HUES6 (cell line): Measurements from ENCODE around the gene STMND1.
"Not testable (repeated sequence)": the region's sequence is repeated elsewhere in the genome, so short reads cannot be mapped to it uniquely, and the experiment has no call there.

Experiments
- H3K27ac ChIP-seq: 2 replicates; pipeline ENCODE4 v1.7.0; 2013; ENCODE audit warnings: low read depth, mild to moderate bottlenecking, low read length, inconsistent platforms
- H3K27me3 ChIP-seq: 2 replicates; pipeline ENCODE4 v1.6.1; 2013; ENCODE audit warnings: low read length; ENCODE audit not compliant: control insufficient read depth, insufficient read depth
- H3K36me3 ChIP-seq: 2 replicates; pipeline ENCODE4 v1.6.1; 2013; ENCODE audit warnings: low read length; ENCODE audit not compliant: control insufficient read depth, insufficient read depth
- H3K4me1 ChIP-seq: 2 replicates; pipeline ENCODE4 v1.6.1; 2013; ENCODE audit warnings: low read length; ENCODE audit not compliant: control insufficient read depth, insufficient read depth
- H3K4me3 ChIP-seq: 2 replicates; pipeline ENCODE4 v1.5.1; 2013; ENCODE audit warnings: low read depth, low read length
- H3K9ac ChIP-seq: one replicate; pipeline ENCODE4 v1.6.1; 2013; ENCODE audit warnings: mild to moderate bottlenecking, low read length
- H3K9me3 ChIP-seq: 2 replicates; pipeline ENCODE4 v1.6.1; 2013; ENCODE audit warnings: low read depth, low read length; ENCODE audit not compliant: control insufficient read depth, insufficient read depth

The STMND1 gene

DNA sequence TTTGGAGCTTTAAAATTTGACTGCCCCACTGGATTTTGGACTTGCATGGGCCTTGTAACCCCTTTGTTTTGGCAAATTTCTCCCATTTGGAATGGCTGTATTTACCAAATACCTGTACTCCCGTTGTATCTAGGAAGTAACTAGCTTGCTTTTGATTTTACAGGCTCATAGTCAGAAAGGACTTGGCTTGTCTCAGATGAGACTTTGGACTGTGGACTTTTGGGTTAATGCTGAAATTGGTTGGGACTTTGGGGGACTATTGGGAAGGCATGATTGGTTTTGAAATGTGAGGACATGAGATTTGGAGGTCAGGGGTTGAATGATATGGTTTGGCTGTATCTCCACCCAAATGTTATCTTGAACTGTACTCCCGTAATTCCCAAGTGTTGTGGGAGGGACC is 31.4 kb upstream of the STMND1 start:
- not testable (repeated sequence) for H3K27me3 ChIP-seq, H3K36me3 ChIP-seq, H3K9ac ChIP-seq, H3K4me3 ChIP-seq, H3K27ac ChIP-seq, H3K4me1 ChIP-seq
- peaks cover 13% of the 10 kb centered on the region for H3K9me3 ChIP-seq

DNA sequence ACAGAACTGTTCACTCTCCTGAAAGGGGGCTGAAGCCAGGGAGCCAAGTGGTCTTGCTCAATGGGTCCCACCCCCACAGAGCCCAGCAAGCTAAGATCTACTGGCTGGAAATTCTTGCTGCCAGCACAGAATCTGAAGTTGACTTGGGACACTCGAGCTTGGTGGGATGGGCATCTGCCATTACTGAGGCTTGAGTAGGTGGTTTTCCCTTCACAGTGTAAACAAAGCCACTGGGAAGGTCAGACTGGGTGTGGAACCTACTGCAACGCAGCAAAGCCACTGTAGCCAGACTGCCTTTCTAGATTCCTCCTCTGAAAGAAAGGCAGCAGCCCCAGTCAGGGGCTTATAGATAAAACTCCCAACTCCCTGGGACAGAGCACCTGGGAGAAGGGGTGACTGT is 28.3 kb upstream of the STMND1 start:
- H3K9me3 ChIP-seq: peaks cover 13% of the 10 kb centered on the region
- not testable (repeated sequence) for H3K4me3 ChIP-seq, H3K4me1 ChIP-seq, H3K27me3 ChIP-seq, H3K27ac ChIP-seq, H3K36me3 ChIP-seq, H3K9ac ChIP-seq

DNA sequence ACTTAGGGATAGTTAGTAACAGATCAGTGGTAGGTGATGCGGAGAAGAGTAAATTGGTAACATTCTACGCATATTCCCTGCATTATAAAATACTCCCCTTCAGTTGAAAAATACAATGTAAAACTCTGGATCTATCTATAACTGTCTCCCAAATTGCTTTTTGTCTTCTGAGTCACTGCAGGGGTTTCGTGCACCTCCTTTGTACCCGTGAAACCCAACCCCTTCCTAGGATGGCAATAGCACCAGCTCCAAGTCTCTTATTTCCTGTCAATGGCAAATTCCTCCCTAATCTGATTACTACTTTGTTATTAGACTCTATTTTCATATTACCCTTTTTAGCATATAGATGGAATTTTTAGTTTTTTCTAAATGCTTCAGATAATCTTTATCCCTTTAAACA is 20.6 kb upstream of the STMND1 start:
- no peaks in the 10 kb centered on the region for H3K9me3 ChIP-seq
- no peaks in the 10 kb centered on the region for H3K27me3 ChIP-seq
- H3K4me1 ChIP-seq: no peaks in the 10 kb centered on the region
- no peak overlapping the region for H3K9ac ChIP-seq
- H3K36me3 ChIP-seq: no peaks in the 10 kb centered on the region
- no peak overlapping the region for H3K4me3 ChIP-seq
- H3K27ac ChIP-seq: no peak overlapping the region

DNA sequence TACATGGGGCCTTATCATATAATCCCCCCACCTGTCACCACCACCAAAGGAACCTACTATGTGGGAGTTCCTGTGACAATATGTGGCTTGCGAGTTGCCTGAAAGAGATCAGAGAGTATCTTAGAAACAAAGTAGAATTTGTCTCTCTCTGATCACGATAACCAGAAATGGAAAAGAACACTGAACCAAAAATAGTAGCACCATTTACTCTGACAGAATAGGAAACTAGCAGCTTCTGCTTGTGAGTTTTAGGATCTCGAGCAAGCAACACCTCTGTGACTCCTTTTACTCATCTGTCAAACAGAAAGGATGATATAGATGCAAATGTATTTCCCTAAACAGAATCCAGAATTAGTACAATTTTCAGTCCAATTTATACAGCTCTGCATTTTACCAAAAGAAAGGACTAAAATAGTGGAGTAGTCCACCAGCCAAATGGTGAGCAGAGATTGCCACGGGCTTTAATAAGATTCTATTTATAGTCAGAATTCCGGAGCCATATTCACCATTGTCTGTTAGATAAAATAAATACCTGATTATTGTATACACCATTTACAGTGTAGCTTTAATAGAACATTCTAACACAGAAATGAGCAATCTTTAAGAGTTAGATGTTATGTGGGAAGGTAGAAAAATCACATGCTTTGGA is 19.9 kb upstream of the STMND1 start:
- no peaks in the 10 kb centered on the region for H3K36me3 ChIP-seq
- no peak overlapping the region for H3K4me3 ChIP-seq
- no peak overlapping the region for H3K27ac ChIP-seq

DNA sequence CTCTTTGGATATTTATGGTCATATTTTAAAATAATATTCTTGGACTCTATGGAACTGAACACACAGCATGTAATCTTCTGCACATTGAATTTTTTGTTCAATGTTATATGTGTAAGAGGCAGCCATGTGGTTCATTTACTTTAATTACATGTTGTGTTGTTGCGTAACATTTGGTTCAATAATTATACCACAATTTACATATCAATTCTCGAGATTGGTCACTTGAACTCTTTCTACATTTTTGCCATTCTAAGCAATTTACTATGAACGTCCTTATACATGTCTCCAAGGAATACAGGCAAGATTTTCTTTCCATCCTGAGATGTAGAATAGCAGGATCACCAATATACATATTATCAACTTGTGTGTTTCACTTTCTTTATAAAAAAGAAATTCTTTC is 18.5 kb upstream of the STMND1 start:
- no peaks in the 10 kb centered on the region for H3K36me3 ChIP-seq
- no peak overlapping the region for H3K4me3 ChIP-seq
- H3K27ac ChIP-seq: no peak overlapping the region
- no peaks in the 10 kb centered on the region for H3K27me3 ChIP-seq
- H3K4me1 ChIP-seq: no peaks in the 10 kb centered on the region
- no peak overlapping the region for H3K9ac ChIP-seq
- no peaks in the 10 kb centered on the region for H3K9me3 ChIP-seq

More for the DNA sequence above, 19.9 kb upstream of the STMND1 start:
- H3K9ac ChIP-seq: no peak overlapping the region
- H3K4me1 ChIP-seq: no peaks in the 10 kb centered on the region
- no peaks in the 10 kb centered on the region for H3K9me3 ChIP-seq
- no peaks in the 10 kb centered on the region for H3K27me3 ChIP-seq

DNA sequence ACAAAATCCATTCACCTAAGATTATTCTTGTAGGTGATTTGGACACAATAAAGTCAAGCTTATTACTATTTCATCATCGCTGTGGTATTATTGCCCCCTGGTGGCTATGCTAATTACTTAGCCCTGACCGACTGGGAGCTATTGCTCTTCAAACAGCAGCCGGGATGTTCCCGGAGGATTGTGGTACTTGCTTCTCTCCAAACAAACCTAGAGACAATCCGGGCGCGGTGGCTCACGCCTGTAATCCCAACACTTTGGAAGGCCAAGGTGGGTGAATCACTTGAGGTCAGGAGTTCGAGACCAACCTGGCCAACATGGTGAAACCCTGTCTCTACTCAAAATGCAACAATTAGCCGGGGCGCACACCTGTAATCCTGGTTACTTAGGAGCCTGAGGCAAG is 15.4 kb upstream of the STMND1 start:
- Histone ChIP-seq H3K4me3 (no peak overlapping the region), H3K27ac (no peak overlapping the region), H3K4me1 (no peaks in the 10 kb centered on the region), H3K36me3 (no peaks in the 10 kb centered on the region), H3K9me3 (no peaks in the 10 kb centered on the region), H3K9ac (no peak overlapping the region), H3K27me3 (no peaks in the 10 kb centered on the region)

DNA sequence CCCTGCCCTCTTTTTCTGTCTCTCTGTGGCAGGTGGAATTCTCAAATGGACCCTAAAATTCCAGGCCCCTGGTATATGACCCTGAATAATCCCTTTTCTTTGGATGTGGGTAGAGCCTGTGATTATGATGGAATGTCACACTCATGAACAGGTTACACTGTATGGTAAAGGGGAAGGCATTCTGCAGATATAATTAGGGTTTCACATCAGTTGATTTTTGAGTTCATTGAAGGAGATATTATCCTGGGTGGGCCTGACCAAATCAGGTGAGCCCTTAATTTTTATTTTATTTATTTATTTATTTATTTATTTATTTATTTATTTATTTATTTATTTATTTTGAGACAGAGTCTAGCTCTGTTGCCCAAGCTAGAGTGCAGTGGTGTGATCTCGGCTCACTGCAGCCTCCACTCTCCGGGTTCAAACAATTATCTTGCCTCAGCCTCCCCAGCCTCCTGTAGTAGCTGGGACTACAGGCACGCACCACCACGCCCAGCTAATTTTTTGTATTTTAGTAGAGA is 13.7 kb upstream of the STMND1 start:
- Histone ChIP-seq H3K27me3 (no peaks in the 10 kb centered on the region), H3K4me3 (no peak overlapping the region), H3K4me1 (no peaks in the 10 kb centered on the region), H3K9ac (no peak overlapping the region), H3K36me3 (no peaks in the 10 kb centered on the region), H3K9me3 (no peaks in the 10 kb centered on the region), H3K27ac (no peak overlapping the region)

DNA sequence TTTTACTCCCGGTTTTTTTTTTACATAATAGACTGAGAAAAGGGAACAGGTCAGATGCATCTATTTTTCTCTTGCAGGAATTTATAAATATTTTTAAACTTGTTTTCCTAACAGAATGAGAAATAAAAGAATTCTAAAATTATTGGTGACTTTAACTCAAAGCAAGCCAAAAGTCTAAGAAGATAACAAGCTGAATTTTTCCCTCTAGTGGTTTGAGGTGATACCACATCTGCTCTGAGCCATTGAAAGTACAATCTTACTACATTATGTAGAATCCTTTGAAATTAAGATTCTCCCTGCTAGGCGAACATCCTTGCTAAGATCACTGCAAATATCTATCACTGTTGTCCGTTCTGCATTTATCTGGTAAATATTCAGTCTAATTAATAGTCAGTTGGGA is 10.7 kb upstream of the STMND1 start:
- H3K9ac ChIP-seq: no peak overlapping the region
- no peak overlapping the region for H3K4me3 ChIP-seq
- H3K36me3 ChIP-seq: no peaks in the 10 kb centered on the region
- H3K27ac ChIP-seq: no peak overlapping the region
- no peaks in the 10 kb centered on the region for H3K9me3 ChIP-seq
- H3K27me3 ChIP-seq: no peaks in the 10 kb centered on the region
- no peaks in the 10 kb centered on the region for H3K4me1 ChIP-seq

DNA sequence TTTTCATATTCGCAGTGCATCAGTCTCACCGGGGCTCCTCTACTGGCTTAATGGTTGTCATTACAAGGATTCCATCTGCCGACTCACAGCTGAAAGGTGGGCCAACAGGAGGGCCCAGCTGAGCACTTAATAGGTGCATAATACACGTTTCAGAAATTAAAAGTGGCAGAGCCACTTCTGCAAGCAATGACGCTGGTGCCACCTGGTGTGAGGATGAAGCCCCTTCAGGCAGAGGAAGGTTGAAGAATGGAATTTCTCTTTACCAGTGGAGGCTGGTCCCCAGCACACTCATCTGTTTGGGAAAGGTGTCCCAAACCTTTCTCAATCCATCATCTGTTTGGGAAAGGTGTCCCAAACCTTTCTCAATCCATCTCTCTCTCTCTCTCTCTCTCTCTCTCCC is 8.2 kb upstream of the STMND1 start:
- Histone ChIP-seq H3K27me3 (no peaks in the 10 kb centered on the region), H3K4me1 (no peaks in the 10 kb centered on the region)

DNA sequence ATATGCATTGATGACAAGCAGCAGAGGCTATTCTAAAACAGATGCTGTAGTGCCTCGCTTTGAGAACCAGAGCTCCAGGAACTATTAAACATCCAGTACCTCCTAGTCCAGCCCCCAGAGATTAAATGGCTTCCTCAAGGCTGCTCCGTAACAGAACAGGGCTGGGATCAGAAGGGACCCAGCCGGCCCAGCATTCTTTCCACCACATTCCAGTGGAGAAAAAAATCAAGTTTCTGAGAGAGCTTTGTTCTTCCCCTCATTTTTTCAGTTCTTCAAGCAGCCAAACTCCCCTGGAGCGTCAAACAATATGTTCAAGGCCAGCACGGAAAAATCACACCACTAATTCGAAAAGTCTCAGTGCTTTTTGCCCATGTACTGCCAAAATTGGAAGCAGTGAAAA is 5.8 kb upstream of the STMND1 start:
- no peak overlapping the region for H3K9ac ChIP-seq
- H3K4me3 ChIP-seq: no peak overlapping the region
- H3K9me3 ChIP-seq: no peaks in the 10 kb centered on the region
- H3K27me3 ChIP-seq: peaks cover 18% of the 10 kb centered on the region
- no peaks in the 10 kb centered on the region for H3K36me3 ChIP-seq
- no peaks in the 10 kb centered on the region for H3K4me1 ChIP-seq
- H3K27ac ChIP-seq: no peak overlapping the region

More for the DNA sequence above, 8.2 kb upstream of the STMND1 start:
- H3K4me3 ChIP-seq: no peak overlapping the region
- no peaks in the 10 kb centered on the region for H3K9me3 ChIP-seq
- no peaks in the 10 kb centered on the region for H3K36me3 ChIP-seq
- no peak overlapping the region for H3K27ac ChIP-seq
- no peak overlapping the region for H3K9ac ChIP-seq

DNA sequence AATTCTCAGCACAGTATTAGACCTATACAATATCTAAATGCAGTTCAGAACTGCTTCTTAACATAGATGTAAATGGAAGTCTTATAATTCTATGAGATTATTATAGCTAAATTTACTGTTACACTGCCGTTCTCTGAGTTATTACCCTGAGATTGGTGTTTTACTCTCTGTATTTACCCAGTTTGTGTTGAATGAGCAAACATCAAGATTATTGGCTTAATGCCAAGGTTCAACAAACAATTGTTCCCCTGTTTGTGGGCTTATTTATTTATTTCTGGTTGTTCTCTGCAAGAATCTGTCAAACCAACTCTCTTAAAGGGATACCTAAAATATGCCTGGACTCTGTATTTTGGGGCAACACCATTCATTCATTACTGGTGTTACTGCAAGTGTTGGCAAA is 5.2 kb upstream of the STMND1 start:
- no peaks in the 10 kb centered on the region for H3K36me3 ChIP-seq
- no peak overlapping the region for H3K4me3 ChIP-seq
- no peak overlapping the region for H3K9ac ChIP-seq
- no peak overlapping the region for H3K27ac ChIP-seq
- H3K4me1 ChIP-seq: no peaks in the 10 kb centered on the region
- no peaks in the 10 kb centered on the region for H3K9me3 ChIP-seq
- H3K27me3 ChIP-seq: peaks cover 24% of the 10 kb centered on the region

DNA sequence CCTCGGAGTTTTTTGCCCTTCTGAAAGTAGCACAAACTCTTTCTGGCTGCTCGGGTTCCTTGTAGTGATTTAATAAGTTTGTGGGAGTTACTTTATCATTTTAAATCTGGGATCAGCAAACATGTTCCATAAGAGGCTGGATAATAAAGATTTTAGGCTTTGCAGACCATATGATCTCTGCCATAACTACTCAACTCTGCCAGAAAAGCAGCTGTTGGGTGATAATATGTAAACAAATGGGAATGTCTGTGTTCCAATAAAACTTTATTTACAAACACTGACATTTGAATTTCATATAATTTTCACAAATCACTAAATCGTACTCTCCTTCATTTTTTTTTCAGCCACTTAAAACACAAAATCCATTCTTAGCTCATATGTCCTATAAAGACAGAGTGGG is 3.9 kb upstream of the STMND1 start:
- H3K27me3 ChIP-seq: peaks cover 37% of the 10 kb centered on the region
- H3K4me1 ChIP-seq: no peaks in the 10 kb centered on the region
- H3K9ac ChIP-seq: no peak overlapping the region
- H3K36me3 ChIP-seq: no peaks in the 10 kb centered on the region
- H3K9me3 ChIP-seq: no peaks in the 10 kb centered on the region
- no peak overlapping the region for H3K27ac ChIP-seq
- no peak overlapping the region for H3K4me3 ChIP-seq
